ENCODE data around the gene CEP192.

Gene CEP192

DNA sequence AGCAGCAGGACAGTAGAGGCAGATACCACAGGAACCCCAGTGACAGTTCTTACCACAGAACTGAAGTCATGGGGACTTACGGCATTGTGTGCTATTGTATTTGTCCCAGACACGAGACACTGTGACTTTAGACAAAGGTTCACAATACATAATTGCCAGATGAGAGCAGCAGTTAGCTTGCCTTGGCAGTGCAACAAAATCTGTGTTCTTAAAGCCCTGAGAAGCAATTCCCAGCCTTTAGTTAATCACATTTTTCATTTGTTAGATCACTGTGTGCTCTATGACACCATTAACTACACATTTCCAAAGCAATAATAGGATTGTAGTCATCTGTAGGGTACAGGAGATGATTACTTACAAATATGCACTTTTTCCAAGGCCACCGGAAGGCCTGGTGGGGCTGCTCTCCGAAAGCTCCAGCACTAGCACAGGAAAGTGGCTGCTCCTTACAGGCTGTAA, 129.8 kb downstream of the CEP192 start:
- Histone ChIP-seq H4K20me1 (ENCODE audit: insufficient read depth, low read length) (no peaks in the 10 kb centered on the region), H3K4me1 (ENCODE audit: low read length) (no peaks in the 10 kb centered on the region), H3K36me3 (replicated peaks; ENCODE audit: low read depth, low read length) (peaks cover 47% of the 10 kb centered on the region), H3K79me2 (ENCODE audit: low read length) (no peaks in the 10 kb centered on the region), H3K27me3 (ENCODE audit: low read depth, low read length) (no peaks in the 10 kb centered on the region), H3K9me3 (ENCODE audit: insufficient read depth, low read length) (no peaks in the 10 kb centered on the region), H3K9ac (ENCODE audit: low read length) (no peak overlapping the region), H3K27ac (ENCODE audit: low read length) (no peak overlapping the region), H3K4me2 (ENCODE audit: low read length) (no peak overlapping the region), H3K4me3 (ENCODE audit: low read length) (no peak overlapping the region), H2AFZ (ENCODE audit: low read depth, low read length) (no peak overlapping the region)
- no peak for TF ChIP-seq CTCF (IDR thresholded peaks at IDR 0.05; ENCODE audit: low read depth, low read length)
- TF ChIP-seq EZH2phosphoT487 (IDR thresholded peaks at IDR 0.05; ENCODE audit: low read depth): no peak

- H3K36me3 ChIP-seq (replicated peaks; ENCODE audit: low read depth, low read length): peaks cover 36% of the 10 kb centered on the region
Observed at GRCh38 chr18:13124411-13124810, 133.2 kb downstream of the CEP192 start.

DNA sequence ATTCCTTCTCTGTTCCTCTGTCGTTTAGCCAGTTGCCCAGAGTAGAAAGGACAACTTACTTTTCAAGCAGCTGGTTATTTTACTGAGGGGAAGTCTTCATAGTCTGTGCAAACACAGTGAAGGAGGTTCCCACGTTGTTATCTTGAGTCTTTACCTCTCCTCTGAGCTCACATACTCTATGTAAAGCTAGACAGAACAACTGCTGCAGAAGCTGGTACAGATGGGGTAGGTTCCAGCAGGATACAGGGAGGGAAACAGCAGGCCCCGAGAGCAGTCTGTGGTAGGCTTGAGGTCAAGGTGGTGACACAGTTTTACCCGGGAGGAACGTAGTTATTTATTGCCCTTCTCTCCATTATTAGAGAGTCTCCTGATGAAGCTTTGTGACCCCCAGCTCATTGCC, 134.0 kb downstream of the CEP192 start:
- Histone ChIP-seq H3K27ac (ENCODE audit: low read length) (no peak overlapping the region), H3K9ac (ENCODE audit: low read length) (no peak overlapping the region), H4K20me1 (ENCODE audit: insufficient read depth, low read length) (no peaks in the 10 kb centered on the region), H2AFZ (ENCODE audit: low read depth, low read length) (no peak overlapping the region), H3K4me1 (ENCODE audit: low read length) (no peaks in the 10 kb centered on the region), H3K4me2 (ENCODE audit: low read length) (no peak overlapping the region), H3K36me3 (replicated peaks; ENCODE audit: low read depth, low read length) (peaks cover 39% of the 10 kb centered on the region), H3K9me3 (ENCODE audit: insufficient read depth, low read length) (no peaks in the 10 kb centered on the region), H3K4me3 (ENCODE audit: low read length) (no peak overlapping the region), H3K27me3 (ENCODE audit: low read depth, low read length) (no peaks in the 10 kb centered on the region), H3K79me2 (ENCODE audit: low read length) (no peaks in the 10 kb centered on the region)
- no peak for TF ChIP-seq CTCF (IDR thresholded peaks at IDR 0.05; ENCODE audit: low read depth, low read length)
- TF ChIP-seq EZH2phosphoT487 (IDR thresholded peaks at IDR 0.05; ENCODE audit: low read depth): no peak

More at GRCh38 chr18:13124411-13124810, 133.2 kb downstream of the CEP192 start:
- H3K27me3 ChIP-seq (ENCODE audit: low read depth, low read length): no peaks in the 10 kb centered on the region
- H3K4me1 ChIP-seq (ENCODE audit: low read length): no peaks in the 10 kb centered on the region
- H3K79me2 ChIP-seq (ENCODE audit: low read length): no peaks in the 10 kb centered on the region
- no peak for TF ChIP-seq CTCF (IDR thresholded peaks at IDR 0.05; ENCODE audit: low read depth, low read length)
- TF ChIP-seq EZH2phosphoT487 (IDR thresholded peaks at IDR 0.05; ENCODE audit: low read depth): no peak
- no peak overlapping the region for H3K9ac ChIP-seq (ENCODE audit: low read length)
- H3K9me3 ChIP-seq (ENCODE audit: insufficient read depth, low read length): no peaks in the 10 kb centered on the region
- H4K20me1 ChIP-seq (ENCODE audit: insufficient read depth, low read length): no peaks in the 10 kb centered on the region
- no peak overlapping the region for H3K4me3 ChIP-seq (ENCODE audit: low read length)
- no peak overlapping the region for H2AFZ ChIP-seq (ENCODE audit: low read depth, low read length)
- no peak overlapping the region for H3K4me2 ChIP-seq (ENCODE audit: low read length)
- H3K27ac ChIP-seq (ENCODE audit: low read length): no peak overlapping the region

GRCh38 chr18:13126966-13127598, 135.9 kb downstream of the CEP192 start:
- H3K9ac ChIP-seq (ENCODE audit: low read length): no peak overlapping the region
- H3K4me1 ChIP-seq (ENCODE audit: low read length): no peaks in the 10 kb centered on the region
- H3K27me3 ChIP-seq (ENCODE audit: low read depth, low read length): no peaks in the 10 kb centered on the region
- H3K79me2 ChIP-seq (ENCODE audit: low read length): no peaks in the 10 kb centered on the region
- H3K4me3 ChIP-seq (ENCODE audit: low read length): no peak overlapping the region
- H3K27ac ChIP-seq (ENCODE audit: low read length): no peak overlapping the region
- no peak overlapping the region for H2AFZ ChIP-seq (ENCODE audit: low read depth, low read length)
- peaks cover 29% of the 10 kb centered on the region for H3K36me3 ChIP-seq (replicated peaks; ENCODE audit: low read depth, low read length)
- H4K20me1 ChIP-seq (ENCODE audit: insufficient read depth, low read length): no peaks in the 10 kb centered on the region
- H3K4me2 ChIP-seq (ENCODE audit: low read length): no peak overlapping the region
- TF ChIP-seq EZH2phosphoT487 (IDR thresholded peaks at IDR 0.05; ENCODE audit: low read depth): no peak
- TF ChIP-seq CTCF (IDR thresholded peaks at IDR 0.05; ENCODE audit: low read depth, low read length): no peak
- H3K9me3 ChIP-seq (ENCODE audit: insufficient read depth, low read length): no peaks in the 10 kb centered on the region
